ENCODE data around the gene CCNO.

Gene CCNO

DNA sequence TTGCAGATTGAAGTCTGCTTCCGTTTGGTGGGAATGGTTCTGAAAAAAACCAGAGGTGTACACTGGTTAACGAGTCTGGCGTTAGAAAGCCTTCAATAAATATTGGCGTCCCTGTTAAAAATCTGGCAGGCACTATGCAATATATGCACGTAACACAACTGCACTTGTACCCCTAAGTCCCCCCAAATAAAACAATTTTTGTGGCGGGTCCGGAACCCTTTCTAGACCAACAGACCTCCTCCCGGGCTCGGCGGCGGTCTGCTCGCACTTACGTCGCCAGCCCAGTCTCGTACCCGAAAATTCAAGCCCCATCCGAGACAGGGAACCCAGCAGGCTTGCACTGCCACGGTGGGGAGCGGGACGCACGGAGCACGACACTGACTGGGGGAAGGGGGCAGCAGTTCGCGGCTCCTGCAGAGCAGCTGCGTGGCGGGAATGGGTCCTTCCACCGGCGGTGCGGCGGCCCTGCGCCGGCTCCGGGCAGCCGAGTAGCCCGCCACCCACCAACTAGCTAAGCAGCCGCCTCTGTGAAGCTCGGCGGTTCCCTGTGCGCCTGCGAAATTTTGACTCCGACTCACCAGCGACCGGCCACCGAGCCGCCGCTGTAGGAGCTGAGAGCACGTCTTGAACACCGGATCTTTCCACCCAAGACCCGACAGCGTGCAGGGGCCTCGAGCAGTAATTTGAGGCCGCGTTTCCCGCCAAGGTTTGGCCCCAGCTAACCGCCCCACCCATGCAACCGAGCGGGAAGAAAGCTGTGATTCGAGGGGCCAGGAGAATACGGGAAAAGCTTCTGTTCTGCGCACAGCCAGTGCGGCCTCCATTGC lies 10.2 kb downstream of the CCNO start:
- DNase-seq, result no peak

DNA sequence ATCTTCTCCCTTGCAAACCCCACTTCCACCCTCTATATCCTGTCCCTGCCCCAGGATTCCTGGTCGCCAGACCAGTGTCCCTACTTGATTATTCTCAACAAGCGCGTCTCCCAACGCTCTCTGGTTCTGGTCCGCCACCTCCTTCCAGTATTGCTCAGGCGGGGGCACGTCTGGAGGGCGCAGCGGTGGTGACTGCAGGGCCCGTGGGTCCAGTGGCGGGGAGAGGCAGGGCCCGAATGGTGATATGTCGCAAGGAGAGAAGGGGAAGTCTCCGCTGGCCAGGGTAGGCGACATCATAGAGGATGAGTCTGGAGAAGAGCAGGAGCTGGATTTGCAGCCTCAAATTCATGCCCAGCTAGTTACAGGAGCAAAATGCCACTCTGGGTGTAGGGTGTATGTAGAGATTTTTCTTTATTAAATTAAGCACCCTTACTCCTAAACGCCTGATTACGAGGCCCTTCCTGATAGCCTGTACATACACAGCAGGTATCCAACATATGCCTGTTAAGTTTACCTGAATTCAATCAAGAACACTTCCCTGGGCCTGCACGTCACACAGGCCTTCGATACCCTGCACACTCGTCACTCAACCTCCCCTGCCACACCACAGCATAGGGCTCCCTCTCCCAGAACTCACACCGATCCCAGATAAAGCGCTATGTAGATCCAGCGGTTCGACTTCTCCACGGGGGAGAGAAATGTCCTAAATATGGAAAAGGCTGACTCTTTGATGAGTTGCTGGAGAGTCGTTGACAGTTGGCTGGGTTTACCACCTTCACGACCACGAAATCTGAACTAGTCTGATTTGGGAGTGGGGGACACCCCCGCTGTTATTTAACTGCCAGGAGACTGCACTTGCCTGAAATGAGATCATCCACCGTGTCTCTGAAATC lies 11.1 kb downstream of the CCNO start:
- DNase-seq, result no peak

DNA sequence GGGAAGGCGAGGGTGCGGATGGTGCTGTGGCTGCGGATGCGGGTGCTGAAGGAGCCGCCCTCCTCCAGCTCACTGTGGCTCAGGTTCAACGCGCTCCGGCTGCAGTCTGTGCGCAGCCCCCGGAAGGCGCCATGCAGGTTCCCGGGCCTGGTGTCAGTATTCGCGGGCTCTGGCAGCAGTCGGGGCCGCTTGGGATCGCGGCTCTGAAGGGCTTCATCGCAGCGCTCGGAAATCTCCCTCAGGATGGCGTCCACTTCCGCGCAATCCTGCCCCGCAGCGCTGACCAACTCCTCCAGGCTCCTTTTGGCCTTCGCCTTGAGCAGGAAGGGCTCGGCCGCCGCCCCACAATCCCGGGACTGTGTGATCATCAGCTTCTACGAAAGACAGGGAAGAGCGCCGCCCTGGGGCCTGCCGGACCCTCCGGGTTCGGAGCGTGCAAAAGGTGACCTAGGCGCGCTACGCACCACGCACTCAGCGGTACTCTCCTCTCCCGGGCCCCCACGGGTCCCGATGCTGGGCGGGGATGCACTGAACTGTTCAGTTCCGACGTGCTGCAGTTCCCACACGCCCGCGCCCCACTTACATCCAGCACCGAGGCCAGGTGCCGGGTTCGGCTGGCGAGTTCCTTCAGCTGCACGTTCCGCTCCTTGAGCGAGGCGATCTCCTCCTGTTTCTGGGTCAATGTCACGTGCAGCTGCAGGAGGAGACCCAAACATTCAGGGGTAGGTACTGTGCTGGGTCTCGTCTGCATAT lies 12.8 kb downstream of the CCNO start:
- no peak for DNase-seq

DNA sequence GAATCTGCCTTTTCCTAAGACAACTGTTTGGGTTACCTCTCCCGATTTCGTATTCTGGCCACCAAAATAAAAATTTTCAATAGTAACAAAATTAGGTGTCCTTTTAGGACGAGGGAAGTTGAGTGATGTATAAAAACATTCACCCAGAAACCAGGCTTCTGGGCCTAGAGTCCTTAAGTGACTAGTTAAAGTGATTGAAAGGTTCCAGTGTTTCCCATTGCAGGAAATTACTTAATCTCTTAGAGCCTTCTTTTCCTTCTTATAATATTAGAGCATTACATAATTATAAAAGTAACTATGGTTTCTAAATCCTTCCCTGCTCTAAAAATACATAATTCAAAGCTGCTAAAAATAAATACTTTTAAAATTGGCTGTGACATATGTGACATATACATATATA lies 13.6 kb downstream of the CCNO start:
- DNase-seq, result no peak

DNA sequence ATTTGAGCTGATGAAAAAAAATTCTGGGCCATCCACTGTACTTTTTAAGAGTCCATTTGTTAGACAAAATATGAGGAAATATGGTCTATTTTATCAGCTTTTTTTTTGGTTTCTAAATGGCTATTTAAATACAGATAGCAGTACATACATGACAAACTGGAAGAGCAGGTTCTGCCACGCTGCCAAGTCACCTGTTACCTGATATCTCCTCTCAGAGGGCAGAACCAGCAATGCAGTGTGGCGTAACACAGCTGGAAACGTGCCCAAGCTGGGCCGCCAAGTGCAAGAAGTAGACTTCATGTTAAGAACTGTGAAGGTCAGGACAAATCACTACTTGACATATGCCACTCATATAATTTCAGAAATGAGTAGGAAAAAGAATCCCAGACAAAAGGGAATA lies 14.4 kb downstream of the CCNO start:
- no peak for DNase-seq

DNA sequence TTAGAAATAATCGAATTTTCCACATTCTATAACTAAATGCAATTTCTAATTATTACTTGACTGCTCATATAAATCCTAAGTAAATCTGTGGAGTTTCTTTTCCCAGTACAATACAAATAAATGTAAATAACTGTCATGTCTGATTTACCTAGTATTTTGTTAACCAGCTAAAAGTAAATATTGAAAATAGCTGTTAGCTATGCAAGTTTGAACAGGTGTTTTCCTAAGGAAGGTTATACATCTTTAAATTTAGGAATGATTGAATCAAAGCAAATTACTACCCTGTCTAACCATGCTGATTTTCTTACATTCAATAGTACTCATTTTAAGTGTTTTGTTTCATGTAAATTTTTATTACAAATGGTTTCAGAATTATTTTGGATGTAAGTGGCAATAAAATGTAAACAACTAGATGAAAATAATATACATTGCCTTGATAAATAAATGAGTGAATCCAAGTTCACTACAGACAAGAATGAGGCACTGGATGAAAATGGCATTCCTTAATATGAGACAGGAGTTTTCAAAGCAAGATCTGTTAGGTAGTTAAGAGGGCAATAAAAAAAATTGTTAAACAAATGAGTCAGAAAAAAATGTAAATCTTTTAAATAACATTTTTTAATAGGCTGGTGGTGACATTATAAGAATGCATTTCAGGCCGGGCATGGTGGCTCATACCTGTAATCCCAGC lies 22.1 kb downstream of the CCNO start:
- no peak for DNase-seq

DNA sequence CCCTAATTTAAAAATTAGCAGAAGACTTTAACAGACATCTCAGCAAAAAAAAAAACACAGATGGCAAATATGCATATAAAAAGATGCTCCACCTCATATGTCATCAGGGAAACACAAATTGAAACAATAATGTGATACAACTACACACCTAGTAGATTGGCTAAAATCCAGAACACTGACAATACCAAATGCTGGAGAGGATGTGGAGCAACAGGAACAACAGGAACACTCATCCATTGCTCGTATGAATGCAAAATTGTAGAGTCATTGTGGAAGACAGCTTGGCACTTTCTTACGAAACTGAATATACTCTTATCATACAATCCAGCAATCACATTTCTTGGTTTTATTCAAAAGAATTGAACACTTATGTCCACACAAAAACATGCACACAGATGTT lies 28.4 kb downstream of the CCNO start:
- DNase-seq, result no peak

DNA sequence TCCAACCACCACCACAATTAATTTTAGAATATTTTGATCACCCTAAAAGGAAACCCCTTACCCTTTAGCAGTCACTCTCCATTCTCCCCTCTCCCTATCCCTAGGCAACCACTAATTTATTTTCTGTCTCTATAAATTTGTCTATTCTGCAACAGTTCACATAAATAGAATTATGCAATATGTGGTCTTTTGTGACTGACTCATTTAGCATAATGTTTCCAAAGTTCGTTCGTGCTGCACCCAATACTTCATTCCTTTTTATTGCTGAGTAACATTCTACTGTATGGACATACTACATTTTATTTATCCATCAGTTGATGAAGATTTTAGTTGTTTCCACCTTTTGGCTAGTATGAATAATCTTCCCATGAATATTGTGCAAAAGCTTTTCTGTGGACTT lies 42.2 kb downstream of the CCNO start:
- no peak for DNase-seq

DNA sequence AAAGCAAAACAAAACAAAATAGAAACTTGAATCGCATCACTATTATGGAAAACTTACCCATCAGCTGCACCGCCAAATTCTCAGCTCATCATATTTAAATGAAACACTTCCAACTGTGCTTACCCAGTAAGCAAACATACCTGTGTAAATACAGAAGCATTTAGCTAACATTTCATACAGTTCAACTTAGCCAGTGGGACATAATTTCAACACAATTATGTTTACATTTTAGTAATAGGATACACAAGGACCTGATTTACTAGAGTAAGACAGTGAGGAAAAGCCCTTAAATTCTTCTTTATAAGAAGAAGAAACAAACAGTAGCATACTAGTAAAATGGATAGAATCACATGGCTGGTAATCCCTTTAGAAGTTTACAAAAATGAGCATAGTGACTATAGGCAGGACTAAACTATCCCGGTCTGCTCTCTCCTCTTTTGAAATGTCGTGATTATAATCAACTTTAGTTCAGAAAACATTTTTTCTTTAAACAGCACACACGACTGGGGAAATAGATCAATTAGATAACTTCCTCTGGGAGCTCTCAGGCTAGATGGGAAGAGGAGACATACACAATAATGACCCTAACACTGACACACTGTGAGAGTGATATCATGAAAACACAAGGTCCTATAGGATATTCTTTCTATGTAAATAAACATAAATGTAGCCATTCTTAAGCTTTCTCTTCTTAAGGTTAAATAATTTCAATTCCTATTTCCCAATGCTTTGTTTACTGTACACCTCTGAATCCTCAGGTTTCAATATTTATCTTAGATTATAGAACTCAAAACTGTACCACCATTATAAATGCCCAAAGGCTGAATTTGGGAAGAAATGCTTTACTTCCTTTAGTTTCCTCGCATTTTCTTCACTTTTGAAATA lies 44.5 kb downstream of the CCNO start:
- DNase-seq, result no peak

DNA sequence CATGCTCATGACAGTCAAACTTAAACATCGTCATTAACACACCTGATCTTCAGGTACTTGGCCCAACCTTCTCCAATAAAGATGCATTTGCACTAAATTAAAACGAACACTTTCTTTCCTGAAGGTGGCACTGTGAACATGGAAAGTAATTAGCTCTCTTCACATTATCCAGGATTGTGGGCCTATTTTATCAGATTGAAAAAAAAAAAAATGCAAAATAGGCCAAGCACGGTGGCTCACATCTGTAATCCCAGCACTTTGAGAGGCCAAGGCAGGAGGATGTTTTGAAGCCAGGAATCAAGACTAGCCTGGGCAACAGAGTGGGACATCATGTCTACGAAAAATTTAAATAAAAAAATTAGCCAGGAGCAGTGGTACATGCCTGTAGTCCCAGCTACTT lies 46.0 kb downstream of the CCNO start:
- no peak for DNase-seq

All from fibroblast of skin of right quadriceps (primary cell).